ENCODE data around the gene STK40.

STK40 gene, protein sequence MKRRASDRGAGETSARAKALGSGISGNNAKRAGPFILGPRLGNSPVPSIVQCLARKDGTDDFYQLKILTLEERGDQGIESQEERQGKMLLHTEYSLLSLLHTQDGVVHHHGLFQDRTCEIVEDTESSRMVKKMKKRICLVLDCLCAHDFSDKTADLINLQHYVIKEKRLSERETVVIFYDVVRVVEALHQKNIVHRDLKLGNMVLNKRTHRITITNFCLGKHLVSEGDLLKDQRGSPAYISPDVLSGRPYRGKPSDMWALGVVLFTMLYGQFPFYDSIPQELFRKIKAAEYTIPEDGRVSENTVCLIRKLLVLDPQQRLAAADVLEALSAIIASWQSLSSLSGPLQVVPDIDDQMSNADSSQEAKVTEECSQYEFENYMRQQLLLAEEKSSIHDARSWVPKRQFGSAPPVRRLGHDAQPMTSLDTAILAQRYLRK
- 44.8 reads per million, percentile 66 among the genes with 10 or more reads in this experiment for total RNA-seq

DNA sequence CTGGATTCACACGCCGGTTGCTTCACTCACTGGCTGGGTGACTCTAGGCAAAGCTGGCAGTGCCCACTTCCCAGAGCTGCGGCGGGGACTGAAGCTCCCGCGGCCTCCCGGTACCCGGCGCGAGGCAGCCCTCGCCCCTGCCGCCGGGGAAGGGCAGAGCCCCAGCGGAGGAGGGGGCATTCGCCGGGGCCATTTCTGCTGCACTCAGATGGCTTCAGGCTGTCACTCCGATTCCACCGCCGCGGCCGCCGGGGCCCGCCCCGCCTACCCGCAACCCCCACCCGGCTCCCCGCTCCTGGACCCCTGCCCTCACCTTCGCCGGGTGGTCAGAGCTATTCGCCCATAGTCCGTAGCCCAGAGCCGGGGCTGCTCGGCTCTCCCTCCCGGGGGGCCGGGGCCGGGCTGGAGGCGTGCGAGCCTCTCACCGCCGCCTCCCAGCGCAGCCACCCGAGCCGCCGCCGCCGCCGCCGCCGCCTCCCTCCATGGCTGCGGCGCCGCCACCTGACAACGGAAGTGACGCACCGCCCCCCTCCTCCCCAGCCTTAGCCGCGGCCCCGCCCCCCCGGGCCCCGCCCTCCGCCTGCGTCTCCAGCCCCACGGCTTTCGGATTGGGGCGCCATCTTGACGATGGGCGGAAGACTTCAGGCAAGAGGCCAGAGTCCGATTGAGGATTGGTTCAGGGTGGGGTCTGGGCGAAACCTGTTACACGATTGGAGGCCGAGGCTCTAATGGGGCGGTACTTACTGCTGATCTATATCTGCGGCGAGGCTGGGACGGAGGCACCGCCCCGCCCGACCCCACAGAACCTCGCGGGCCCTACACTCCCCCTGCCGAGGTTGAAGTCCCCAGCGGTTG, at the start of gene STK40:
TSS of gene STK40 (minus strand) at position 515 of the 855 bp plus-strand sequence. CDS start 24,592 bp downstream, outside the sequence.
- peak; percentile 97 for DNase-seq

- no peak for DNase-seq
These were observed 47.4 kb upstream of the STK40 start for GRCh38 chr1:36433102-36433501.

DNA sequence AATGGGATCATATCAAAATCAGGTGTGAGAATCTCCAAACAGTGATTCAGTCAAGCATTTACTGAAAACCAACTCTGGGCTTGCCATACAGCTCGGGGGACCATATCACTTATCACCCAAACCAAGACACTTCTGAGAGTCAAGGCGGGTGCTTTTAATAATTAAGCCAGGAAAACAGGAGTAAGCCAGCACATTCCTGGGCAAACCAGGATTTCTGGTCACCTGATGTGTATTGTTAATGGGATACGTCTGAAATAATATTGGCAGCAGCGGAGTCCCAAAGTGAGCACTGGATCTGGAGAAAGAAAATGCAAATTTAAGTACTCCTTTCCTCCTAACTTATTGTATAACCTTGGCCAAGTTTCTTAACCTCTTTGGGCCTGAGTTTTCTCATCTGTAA, 46.9 kb upstream of the STK40 start:
- DNase-seq, result no peak

DNA sequence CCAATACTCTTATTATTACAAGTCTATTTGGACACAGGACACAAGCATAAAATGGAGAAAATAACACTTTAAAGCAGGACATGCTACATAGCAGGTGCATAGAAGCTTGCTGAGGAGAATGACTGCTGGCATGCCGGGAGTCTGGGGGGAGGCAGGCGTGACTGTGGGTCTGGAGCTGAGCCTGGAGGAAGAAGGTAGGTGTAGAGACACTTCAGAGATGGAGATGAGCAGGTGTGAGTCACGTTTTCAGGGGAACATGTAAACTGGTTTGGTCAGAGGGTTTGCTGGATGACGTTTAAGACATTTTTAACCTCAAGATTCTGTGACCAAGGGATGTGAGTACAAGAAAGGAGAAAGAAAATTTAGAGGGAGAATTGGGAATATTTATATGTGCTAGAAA, 40.1 kb upstream of the STK40 start:
- no peak for DNase-seq

DNA sequence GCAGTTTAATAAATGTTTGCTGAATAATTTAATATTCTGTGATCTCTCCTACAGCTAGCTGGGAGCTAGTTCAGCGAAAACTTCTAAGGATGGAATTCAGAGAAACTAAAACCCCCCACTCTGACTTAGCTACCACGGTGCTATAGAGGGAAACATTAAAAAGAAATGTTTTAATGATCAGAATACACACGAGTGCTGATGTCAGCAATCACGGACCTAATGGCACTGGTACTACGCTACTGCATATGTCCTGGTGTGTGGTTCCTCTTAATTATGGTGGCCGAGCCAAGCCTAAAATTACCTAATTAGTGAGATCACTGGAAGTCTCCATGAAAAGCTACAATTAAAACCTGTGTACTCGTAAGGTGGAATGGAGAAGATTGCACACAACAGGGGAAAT, 35.9 kb upstream of the STK40 start:
- DNase-seq, result no peak

GRCh38 chr1:36420836-36421317, 35.2 kb upstream of the STK40 start:
- peak; percentile 83 for DNase-seq

GRCh38 chr1:36420409-36420808, 34.7 kb upstream of the STK40 start:
- DNase-seq, result no peak

- no peak for DNase-seq
These were observed 33.8 kb upstream of the STK40 start for GRCh38 chr1:36419569-36419968.

- no peak for DNase-seq
These were observed 33.4 kb upstream of the STK40 start for GRCh38 chr1:36419140-36419539.

DNA sequence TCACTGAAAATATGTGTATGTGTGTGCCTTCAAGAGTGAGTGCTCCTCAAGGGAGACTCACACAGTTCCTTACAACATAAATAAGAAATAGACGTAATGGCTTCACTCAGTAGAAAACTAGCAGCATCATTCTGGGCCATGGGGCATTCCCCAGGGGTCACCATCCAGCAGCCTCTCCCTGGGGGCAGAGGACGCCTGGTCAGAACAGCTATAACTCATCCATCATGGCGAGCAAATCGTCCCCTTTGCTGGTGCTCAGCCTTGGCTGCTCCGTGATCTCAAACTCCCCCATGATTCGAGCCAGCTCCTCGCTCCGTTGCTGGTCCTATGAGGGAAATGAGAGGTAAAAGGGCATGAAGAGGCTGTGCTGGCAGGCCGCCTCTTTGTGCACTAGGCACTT, 32.2 kb upstream of the STK40 start:
- DNase-seq, result no peak

DNA sequence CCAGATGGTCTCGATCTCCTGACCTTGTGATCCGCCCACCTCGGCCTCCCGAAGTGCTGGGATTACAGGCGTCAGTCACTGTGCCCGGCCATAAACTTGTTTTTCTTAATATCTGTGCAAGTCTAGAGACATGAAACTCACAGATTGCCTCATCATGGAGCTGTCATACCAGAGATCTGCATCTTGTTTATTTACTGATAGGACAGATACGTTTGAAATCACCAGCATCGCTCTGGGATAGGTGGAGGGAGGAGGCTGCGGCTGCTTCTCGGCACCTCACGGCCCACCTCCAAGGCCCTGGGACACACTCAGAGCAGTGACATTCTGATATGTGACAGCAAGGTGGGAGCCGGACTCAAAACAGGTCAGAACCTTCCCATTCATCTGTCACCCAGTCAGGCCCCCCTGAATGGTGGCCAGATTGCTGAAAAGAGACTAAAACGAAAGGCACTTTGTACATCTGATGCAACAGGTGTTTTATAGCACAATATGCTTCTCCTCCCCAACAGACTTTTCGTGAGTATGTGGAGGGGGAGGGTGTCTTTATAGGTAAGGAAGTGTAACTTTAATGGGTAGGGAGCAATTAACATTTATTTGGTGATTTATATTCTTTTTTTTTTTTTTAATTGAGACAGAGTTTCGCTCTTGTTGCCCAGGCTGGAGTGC, 30.1 kb upstream of the STK40 start:
- DNase-seq, result no peak

GRCh38 chr1:36414384-36414783, 28.7 kb upstream of the STK40 start:
- no peak for DNase-seq

GRCh38 chr1:36411674-36412648, 26.2 kb upstream of the STK40 start:
- peak; percentile 14 for DNase-seq

GRCh38 chr1:36408479-36408878, 22.8 kb upstream of the STK40 start:
- DNase-seq, result no peak

- no peak for DNase-seq
These were observed 20.7 kb upstream of the STK40 start for GRCh38 chr1:36406440-36406839.

- no peak for DNase-seq
These were observed 16.8 kb upstream of the STK40 start for GRCh38 chr1:36402504-36402890.

GRCh38 chr1:36401602-36402503, 16.1 kb upstream of the STK40 start:
- DNase-seq, result no peak

DNA sequence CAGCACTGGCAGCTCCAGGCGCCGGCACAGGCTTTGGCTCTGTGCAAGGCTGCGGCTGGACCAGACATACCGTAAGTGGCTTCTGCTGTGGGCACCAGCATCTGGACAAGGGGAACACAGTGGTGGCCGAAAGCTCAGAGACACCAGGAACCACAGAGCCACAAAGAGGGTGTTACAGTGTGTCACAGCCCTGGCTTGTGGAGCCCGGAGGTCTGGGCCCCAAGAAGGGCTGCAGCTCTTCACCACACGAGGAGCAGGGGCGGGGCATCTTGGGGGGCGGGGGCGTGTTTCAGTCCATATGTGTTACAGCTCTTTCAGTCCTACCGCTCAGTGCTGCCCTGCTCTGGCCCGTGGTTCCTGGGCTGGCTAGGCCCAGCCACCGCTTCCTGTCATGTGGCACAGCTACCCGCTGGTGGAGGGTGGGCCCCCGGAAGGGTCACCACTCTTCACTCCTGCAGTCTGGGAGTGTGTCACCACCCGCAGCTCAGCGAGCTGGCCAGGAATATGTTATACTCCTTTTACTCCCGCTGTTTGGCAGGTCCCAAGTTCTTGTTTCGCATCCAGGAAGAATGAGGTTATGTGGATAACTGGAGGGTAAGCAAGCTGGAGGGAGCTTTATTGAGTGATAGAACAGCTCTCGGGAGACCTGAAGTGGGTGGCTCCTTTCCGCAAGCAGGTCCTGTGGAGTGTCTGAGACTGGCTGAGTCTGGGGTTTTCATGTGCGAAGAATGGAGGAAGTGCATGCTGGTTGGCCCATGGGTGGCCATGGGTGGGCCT, 15.3 kb upstream of the STK40 start:
- DNase-seq, result no peak

- DNase-seq, result no peak
These were observed 14.7 kb upstream of the STK40 start for GRCh38 chr1:36400514-36400824.

DNA sequence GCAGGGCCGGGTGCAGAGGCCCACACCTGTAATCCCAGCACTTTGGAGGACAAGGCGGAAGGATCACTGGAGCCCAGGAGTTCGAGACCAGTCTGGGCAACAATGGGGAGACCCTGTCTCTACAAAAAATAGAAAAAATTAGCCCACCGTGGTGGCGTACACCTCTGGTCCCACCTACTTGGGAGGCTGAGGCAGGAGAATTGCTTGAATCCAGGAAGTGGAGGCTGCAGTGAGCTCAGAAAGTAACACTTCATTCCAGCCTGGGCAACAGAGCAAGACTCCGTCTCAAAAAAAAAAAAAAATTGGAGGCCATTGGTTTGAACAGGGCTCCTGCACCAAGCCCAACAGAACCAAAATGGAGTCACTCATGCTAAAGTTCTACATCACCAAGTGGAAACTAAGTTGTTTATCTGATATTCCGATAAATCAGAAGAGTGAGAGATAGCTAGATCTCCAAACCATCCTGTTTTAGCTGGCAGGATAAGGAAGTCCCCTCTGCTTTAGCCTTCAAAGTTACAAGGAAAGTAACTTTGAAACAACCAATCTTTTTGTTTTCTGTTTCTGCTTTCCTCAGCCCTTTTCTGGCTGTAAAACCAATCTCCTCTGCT, 12.8 kb upstream of the STK40 start:
- DNase-seq, result no peak

All from effector CD4-positive, alpha-beta T cell (primary cell).